A549 (cell line): ENCODE measurements around the gene CYP4F22. TPM values are rescaled to one million over a fixed set of nuclear protein-coding genes. Genes with fewer than 3 reads are reported as not detected.

ENCODE experiments used
- ATAC-seq, 2 experiments: fragments of 200-7000 bp in 1 of 2; fragments of >200 bp in 1 of 2; cut with Nextera tagmentation in 1 of 2; cut with Tn5 transposase in 1 of 2; 3 replicates each; pipeline versions ENCODE4 v1.8.0 to v1.9.1; 2018 to 2020; ENCODE audit warnings: mild to moderate bottlenecking in 1 of 2, moderate library complexity in 1 of 2
- CTCF ChIA-PET: fragments of 300-600 bp; sonication (Branson Sonifier 250); formaldehyde crosslinking; extraction: SDS; loops from one replicate; lab custom pipeline; 2021; ENCODE audit warnings: antibody characterized with exemption, inconsistent platforms; lab: Yijun Ruan, JAX
- POLR2A ChIA-PET: fragments of 350-600 bp; formaldehyde crosslinking; extraction: SDS; loops from one replicate; lab custom pipeline; 2021; ENCODE audit warnings: antibody characterized with exemption, inconsistent platforms; lab: Yijun Ruan, JAX
- DNase-seq, 2 experiments: peaks; one replicate each; pipeline versions ENCODE4 v3.0.0 to v3.0.0-alpha.2; 2011 to 2016; ENCODE audit warnings: low read depth in 1 of 2, low spot score in 1 of 2
- FAIRE-seq: peaks from 2 replicates; lab custom pipeline; 2011; peaks lifted over from hg19 to GRCh38; lab: Jason Lieb, UNC
- H3K27ac ChIP-seq, 2 experiments: fragments of >200 bp; sonication (Bioruptor Twin); formaldehyde crosslinking; 3 replicates each; pipeline ENCODE4 v1.5.1; 2016 to 2017
- H3K4me1 ChIP-seq: fragments of >200 bp; sonication (Bioruptor Twin); formaldehyde crosslinking; 3 replicates; pipeline ENCODE4 v1.6.1; 2016
- H3K4me2 ChIP-seq: fragments of >200 bp; sonication (Bioruptor Twin); formaldehyde crosslinking; 3 replicates; pipeline ENCODE4 v1.6.1; 2016
- H3K4me3 ChIP-seq: fragments of >200 bp; sonication (Bioruptor Twin); formaldehyde crosslinking; 3 replicates; pipeline ENCODE4 v1.5.1; 2016
- H3K9me3 ChIP-seq: fragments of >200 bp; sonication (Bioruptor Twin); formaldehyde crosslinking; 3 replicates; pipeline ENCODE4 v1.6.1; 2016
- BCL3 ChIP-seq: fragments of >200 bp; sonication (Bioruptor Twin); formaldehyde crosslinking; IDR thresholded peaks from 3 replicates; pipeline ENCODE4 v1.6.1; 2016
- BHLHE40 ChIP-seq: IDR thresholded peaks from 2 replicates; pipeline ENCODE4 v1.6.1; 2012; ENCODE audit warnings: low read depth, low read length, inconsistent platforms
- CHD2 ChIP-seq: fragments of 150-350 bp; IDR thresholded peaks from 2 replicates; pipeline ENCODE4 v1.6.1; 2014; ENCODE audit warnings: low read length; ENCODE audit not compliant: partially characterized antibody
- E2F6 ChIP-seq: IDR thresholded peaks from 2 replicates; pipeline ENCODE4 v1.6.1; 2012; ENCODE audit warnings: low read depth, borderline replicate concordance
- EHF ChIP-seq: fragments of 250-450 bp; sonication (Bioruptor Pico); IDR thresholded peaks from 2 replicates; pipeline ENCODE4 v1.5.0; 2020; ENCODE audit warnings: mild to moderate bottlenecking
- EP300 ChIP-seq, 2 experiments: fragments of >200 bp; sonication (Bioruptor Twin); formaldehyde crosslinking; IDR thresholded peaks; 2 replicates in 1 of 2; 3 replicates in 1 of 2; pipeline ENCODE4 v1.6.1; 2016 to 2017
- FOSL2 ChIP-seq, 2 experiments: fragments of 450-650 bp in 1 of 2; fragments of >200 bp in 1 of 2; sonication (Bioruptor Twin) in 1 of 2; formaldehyde crosslinking; IDR thresholded peaks; 2 replicates each; pipeline versions ENCODE4 v1.5.0 to v1.6.1; 2016 to 2020; ENCODE audit warnings: mild to moderate bottlenecking in 1 of 2, moderate library complexity in 1 of 2
- HDAC2 ChIP-seq: fragments of 200-600 bp; sonication (generic); IDR thresholded peaks from 2 replicates; pipeline ENCODE4 v1.6.1; 2016
- HOXA7 ChIP-seq: fragments of 250-450 bp; sonication (Bioruptor Pico); IDR thresholded peaks from 2 replicates; pipeline ENCODE4 v1.5.0; 2020; ENCODE audit warnings: mild to moderate bottlenecking, moderate library complexity
- JUN ChIP-seq, 2 experiments: fragments of >200 bp; sonication (Bioruptor Twin); formaldehyde crosslinking; IDR thresholded peaks; 2 replicates in 1 of 2; 3 replicates in 1 of 2; pipeline ENCODE4 v1.6.1; 2016 to 2017
- KDM5A ChIP-seq: fragments of 200-600 bp; sonication (generic); IDR thresholded peaks from 2 replicates; pipeline ENCODE4 v1.6.1; 2016; ENCODE audit warnings: antibody characterized with exemption, mild to moderate bottlenecking
- NR3C1 ChIP-seq: fragments of >200 bp; sonication (Bioruptor Twin); formaldehyde crosslinking; IDR thresholded peaks from 3 replicates; pipeline ENCODE4 v1.6.1; 2017
- PBX3 ChIP-seq: IDR thresholded peaks from 2 replicates; pipeline ENCODE4 v1.6.1; 2012
- POLR2AphosphoS2 ChIP-seq: conservative IDR thresholded peaks from 2 replicates; pipeline ENCODE4 v1.6.1; 2012; ENCODE audit warnings: low read length, improper control_type of control experiment, inconsistent platforms
- RCOR1 ChIP-seq: fragments of 150-350 bp; IDR thresholded peaks from 2 replicates; pipeline ENCODE4 v1.6.1; 2014; ENCODE audit warnings: antibody characterized with exemption, low read length, low read depth
- SMC3 ChIP-seq: fragments of >200 bp; sonication (Bioruptor Twin); formaldehyde crosslinking; IDR thresholded peaks from 3 replicates; pipeline ENCODE4 v1.6.1; 2018; ENCODE audit warnings: inconsistent platforms
- SREBF2 ChIP-seq: fragments of 450-650 bp; IDR thresholded peaks from 2 replicates; pipeline ENCODE4 v1.6.1; 2014; ENCODE audit warnings: mild to moderate bottlenecking, moderate library complexity
- TFCP2L1 ChIP-seq: fragments of 250-450 bp; sonication (Bioruptor Pico); IDR thresholded peaks from 2 replicates; pipeline ENCODE4 v1.5.0; 2021; ENCODE audit warnings: mild to moderate bottlenecking
- USF2 ChIP-seq: fragments of 450-650 bp; IDR thresholded peaks from 2 replicates; pipeline ENCODE4 v1.6.1; 2014; ENCODE audit warnings: antibody characterized with exemption
- ZFP36 ChIP-seq: fragments of 450-650 bp; IDR thresholded peaks from 2 replicates; pipeline ENCODE4 v1.6.1; 2014; ENCODE audit warnings: borderline replicate concordance; ENCODE audit not compliant: partially characterized antibody
- WGBS: methylation state at CpG from one replicate; pipeline ENCODE4 v1.1.6; 2017; ENCODE audit errors: missing lambda C conversion rate; 5-methylcytosine and 5-hydroxymethylcytosine counted together
- polyA plus RNA-seq, 4 experiments: library from polyadenylated mRNA; depleted of rRNA in 3 of 4; stranded (reverse); fragments of >200 nt; fragmentation: RNase III in 1 of 4; extraction: RNeasy Plus Mini Kit Qiagen cat#74134 plus additional on column Dnase treatment in 1 of 4; gene quantifications; 2 replicates in 3 of 4; 3 replicates in 1 of 4; pipeline ENCODE4 v1.2.3, GENCODE V29; 2011 to 2017

Gene CYP4F22
- polyA plus RNA-seq, 2 of the 4 experiments (the other 2 are of a cell fraction): 0.05 TPM; not detected in 1

- ChIA-PET POLR2A (no interaction called here), CTCF (interaction anchor here (1.3 kb wide), 1 partner anchor 105 kb away, joined by 3 read pairs; no protein-coding TSS in a partner anchor)
- ATAC-seq (no peak), DNase-seq (no peak), FAIRE-seq (no peak)
- TF ChIP-seq BHLHE40 (no peak), E2F6 (no peak)
- Histone ChIP-seq H3K4me3 (no peak overlapping the region), H3K4me1 (no peaks in the 10 kb centered on the region), H3K4me2 (no peak overlapping the region), H3K27ac (no peak overlapping the region), H3K9me3 (no peaks in the 10 kb centered on the region)
- 42% methylated on average over 3 of the region's 5 CpGs for WGBS
Measured at GRCh38 chr19:15524781-15525180, 16.5 kb downstream of the CYP4F22 start.

- TF ChIP-seq NR3C1 (no peak), BCL3 (no peak), POLR2AphosphoS2 (no peak), JUN (IDR thresholded peaks at IDR 0.05) (no peak), SMC3 (no peak), EHF (CRISPR knock-in tag) (no peak), EP300 (IDR thresholded peaks at IDR 0.05) (no peak), CHD2 (no peak), ZFP36 (no peak), USF2 (no peak), RCOR1 (no peak), TFCP2L1 (CRISPR knock-in tag) (no peak)
- TF ChIP-seq, all 56 proteins: peak for 0
- Histone ChIP-seq H3K4me2 (no peak overlapping the region), H3K4me1 (no peaks in the 10 kb centered on the region), H3K4me3 (no peak overlapping the region), H3K9me3 (0 out of 3 replicates have a peak, but pooled peaks cover 2% of the 10 kb centered on the region), H3K27ac (no peak overlapping the region)
- no peak for ATAC-seq
- DNase-seq: no peak
- WGBS: 85% methylated on average over 8 of the region's 15 CpGs
- no peak for FAIRE-seq
- POLR2A ChIA-PET: no interaction called here
- CTCF ChIA-PET: no interaction called here
Measured at GRCh38 chr19:15525291-15525690, 17.0 kb downstream of the CYP4F22 start.

- no peak for ATAC-seq
Measured at GRCh38 chr19:15526408-15526807, 18.1 kb downstream of the CYP4F22 start.

GRCh38 chr19:15527705-15528104 is 19.4 kb downstream of the CYP4F22 start:
- no peak overlapping the region for H3K27ac ChIP-seq
- TF ChIP-seq HOXA7: no peak
- TF ChIP-seq FOSL2 (IDR thresholded peaks at IDR 0.05): no peak
- no peak for TF ChIP-seq FOSL2 (CRISPR knock-in tag; IDR thresholded peaks at IDR 0.05)
- TF ChIP-seq KDM5A: no peak
- TF ChIP-seq PBX3: no peak
- no peak for TF ChIP-seq SREBF2
- peak; percentile 41 for TF ChIP-seq ZFP36
- ChIA-PET CTCF (no interaction called here), POLR2A (no interaction called here)
- no peak overlapping the region for H3K4me3 ChIP-seq
- ATAC-seq: no peak
- 0 out of 3 replicates have a peak, but pooled peaks cover 3% of the 10 kb centered on the region for H3K9me3 ChIP-seq
- no peak for FAIRE-seq
- WGBS: 24% methylated on average over 3 of the region's 3 CpGs
- DNase-seq: no peak
- no peak overlapping the region for H3K4me2 ChIP-seq
- H3K4me1 ChIP-seq: no peaks in the 10 kb centered on the region

More at GRCh38 chr19:15526408-15526807, 18.1 kb downstream of the CYP4F22 start:
- Histone ChIP-seq H3K4me2 (no peak overlapping the region), H3K27ac (no peak overlapping the region), H3K4me3 (no peak overlapping the region), H3K9me3 (0 out of 3 replicates have a peak, but pooled peaks cover 3% of the 10 kb centered on the region), H3K4me1 (no peaks in the 10 kb centered on the region)
- ChIA-PET POLR2A (no interaction called here), CTCF (interaction anchor here (0.6 to 1.0 kb wide), 3 partner anchors 14 to 468 kb away, joined by 3 read pairs; no protein-coding TSS in a partner anchor)
- no peak for TF ChIP-seq POLR2AphosphoS2
- TF ChIP-seq SREBF2: no peak
- TF ChIP-seq USF2: no peak
- TF ChIP-seq HDAC2: no peak
- no peak for TF ChIP-seq RCOR1
- no peak for FAIRE-seq
- 13% methylated on average over 2 of the region's 2 CpGs for WGBS
- no peak for DNase-seq
